GM12875 (cell line): Measurements from ENCODE around the gene ELL3.
A peak's percentile ranks its signal among the peaks of the same experiment; 100 is the strongest.
"Not testable (repeated sequence)": the region's sequence is repeated elsewhere in the genome, so short reads cannot be mapped to it uniquely, and the experiment has no call there.

Experiments
- H3K4me3 ChIP-seq: one replicate; pipeline ENCODE4 v1.5.1; 2011; ENCODE audit warnings: low read depth, low read length, control low read depth
- TF ChIP-seq, protein P1 (sequence below): IDR thresholded peaks from 2 replicates; pipeline ENCODE4 v1.5.1; 2011; ENCODE audit warnings: low read depth, mild to moderate bottlenecking, control low read depth, inconsistent platforms, low read length, moderate library complexity, borderline replicate concordance; ENCODE audit not compliant: insufficient read depth

The ELL3 gene, protein sequence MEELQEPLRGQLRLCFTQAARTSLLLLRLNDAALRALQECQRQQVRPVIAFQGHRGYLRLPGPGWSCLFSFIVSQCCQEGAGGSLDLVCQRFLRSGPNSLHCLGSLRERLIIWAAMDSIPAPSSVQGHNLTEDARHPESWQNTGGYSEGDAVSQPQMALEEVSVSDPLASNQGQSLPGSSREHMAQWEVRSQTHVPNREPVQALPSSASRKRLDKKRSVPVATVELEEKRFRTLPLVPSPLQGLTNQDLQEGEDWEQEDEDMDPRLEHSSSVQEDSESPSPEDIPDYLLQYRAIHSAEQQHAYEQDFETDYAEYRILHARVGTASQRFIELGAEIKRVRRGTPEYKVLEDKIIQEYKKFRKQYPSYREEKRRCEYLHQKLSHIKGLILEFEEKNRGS

DNA sequence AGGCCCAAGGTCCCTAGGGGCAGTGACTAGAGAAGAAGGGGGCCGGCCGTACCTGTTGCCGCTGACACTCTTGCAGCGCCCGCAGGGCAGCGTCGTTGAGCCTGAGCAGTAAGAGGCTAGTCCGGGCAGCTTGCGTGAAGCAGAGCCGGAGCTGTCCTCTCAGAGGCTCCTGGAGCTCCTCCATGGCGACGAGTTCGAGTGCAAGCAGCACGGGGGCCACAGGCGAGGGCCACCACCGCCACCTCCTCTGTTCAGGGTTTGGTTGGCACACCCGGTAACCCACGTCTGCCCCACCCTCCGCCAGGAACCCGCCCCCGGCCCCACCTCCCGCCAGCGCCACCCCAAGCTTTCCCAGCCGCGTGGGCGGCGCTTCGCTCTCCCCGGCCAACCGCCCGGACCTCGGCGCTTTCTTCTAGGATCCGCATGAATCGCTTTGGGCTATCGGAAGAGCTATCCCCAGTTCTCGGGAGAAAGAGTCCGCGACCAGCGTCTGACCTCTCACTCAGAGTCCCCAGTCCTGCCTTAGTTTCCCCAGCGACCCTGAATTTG is at the start of gene ELL3:
Gene ELL3, minus strand, starts transcription at position 249 of the 549 bp plus-strand sequence. Its CDS starts 65 bp downstream, at position 184.
- TF ChIP-seq, protein P1, sequence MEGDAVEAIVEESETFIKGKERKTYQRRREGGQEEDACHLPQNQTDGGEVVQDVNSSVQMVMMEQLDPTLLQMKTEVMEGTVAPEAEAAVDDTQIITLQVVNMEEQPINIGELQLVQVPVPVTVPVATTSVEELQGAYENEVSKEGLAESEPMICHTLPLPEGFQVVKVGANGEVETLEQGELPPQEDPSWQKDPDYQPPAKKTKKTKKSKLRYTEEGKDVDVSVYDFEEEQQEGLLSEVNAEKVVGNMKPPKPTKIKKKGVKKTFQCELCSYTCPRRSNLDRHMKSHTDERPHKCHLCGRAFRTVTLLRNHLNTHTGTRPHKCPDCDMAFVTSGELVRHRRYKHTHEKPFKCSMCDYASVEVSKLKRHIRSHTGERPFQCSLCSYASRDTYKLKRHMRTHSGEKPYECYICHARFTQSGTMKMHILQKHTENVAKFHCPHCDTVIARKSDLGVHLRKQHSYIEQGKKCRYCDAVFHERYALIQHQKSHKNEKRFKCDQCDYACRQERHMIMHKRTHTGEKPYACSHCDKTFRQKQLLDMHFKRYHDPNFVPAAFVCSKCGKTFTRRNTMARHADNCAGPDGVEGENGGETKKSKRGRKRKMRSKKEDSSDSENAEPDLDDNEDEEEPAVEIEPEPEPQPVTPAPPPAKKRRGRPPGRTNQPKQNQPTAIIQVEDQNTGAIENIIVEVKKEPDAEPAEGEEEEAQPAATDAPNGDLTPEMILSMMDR, result no peak
- peak within 1 kb of the TSS; percentile 65 for H3K4me3 ChIP-seq

- TF ChIP-seq, protein P1, result no peak
- no peak overlapping the region for H3K4me3 ChIP-seq
These were observed 49.3 kb upstream of the ELL3 start for GRCh38 chr15:43826029-43826507.

DNA sequence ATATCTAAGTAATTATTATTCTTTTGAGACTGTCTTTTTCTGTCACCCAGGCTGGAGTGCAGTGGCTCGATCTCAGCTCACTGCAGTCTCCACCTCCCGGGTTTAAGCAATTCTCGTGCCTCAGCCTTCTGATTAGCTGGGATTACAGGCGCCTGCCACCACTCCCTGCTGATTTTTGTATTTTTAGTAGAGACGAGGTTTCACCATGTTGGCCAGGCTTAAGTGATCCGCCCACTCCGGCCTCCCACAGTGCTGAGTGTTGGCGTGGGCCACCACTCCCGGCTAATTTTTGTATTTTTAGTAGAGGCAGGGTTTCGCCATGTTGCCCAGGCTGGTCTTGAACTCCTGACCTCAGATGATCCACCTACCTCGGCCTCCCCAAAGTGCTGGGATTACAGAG is 48.5 kb upstream of the ELL3 start:
- H3K4me3 ChIP-seq, result not testable (repeated sequence)

- TF ChIP-seq, protein P1, result no peak
These were observed 47.8 kb upstream of the ELL3 start, which contains the start of gene MFAP1 for GRCh38 chr15:43824302-43825246. TSS of gene MFAP1 (minus strand) at chr15:43824690. CDS start at chr15:43824569, 121 bp downstream.

DNA sequence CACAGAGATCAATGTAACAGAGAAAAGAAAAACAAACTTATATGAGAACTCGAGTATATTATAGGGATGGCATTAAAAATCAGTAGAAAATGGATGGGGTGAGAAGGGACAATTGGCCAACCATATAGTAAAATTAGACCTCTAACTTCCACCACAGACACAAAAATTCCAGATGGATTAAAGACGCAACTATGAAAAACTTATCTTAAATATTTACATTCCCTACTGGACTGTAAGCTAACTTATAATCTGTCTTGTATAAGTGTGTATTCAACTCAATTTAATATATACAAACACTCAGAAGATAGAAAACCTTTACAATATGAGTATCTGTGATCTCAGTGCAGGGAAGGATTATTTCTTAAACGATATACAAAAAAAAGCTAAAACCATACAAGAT is 44.7 kb upstream of the ELL3 start:
- TF ChIP-seq, protein P1, result no peak
- H3K4me3 ChIP-seq, result no peak overlapping the region

More at GRCh38 chr15:43824302-43825246, 47.8 kb upstream of the ELL3 start, which contains the start of gene MFAP1:
- peak within 1 kb of the TSS; percentile 74 for H3K4me3 ChIP-seq

DNA sequence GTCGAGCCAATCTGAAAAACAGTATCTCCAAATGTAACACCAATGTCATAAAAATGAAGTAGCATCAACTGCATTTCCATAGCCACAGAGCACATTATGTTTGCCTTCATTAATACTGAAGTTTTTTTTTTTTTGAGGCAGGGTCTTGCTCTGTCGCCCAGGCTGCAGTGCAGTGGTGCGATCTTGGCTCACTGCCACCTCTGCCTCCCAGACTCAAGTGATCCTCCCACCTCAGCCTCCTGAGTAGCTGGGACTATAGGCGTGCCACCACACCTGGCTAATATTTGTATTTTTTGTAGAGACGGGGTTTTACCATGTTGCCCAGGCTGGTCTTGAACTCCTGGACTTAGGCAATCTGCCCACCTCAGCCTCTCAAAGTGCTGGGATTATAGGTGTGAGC is 38.3 kb upstream of the ELL3 start:
- H3K4me3 ChIP-seq, result not testable (repeated sequence)

DNA sequence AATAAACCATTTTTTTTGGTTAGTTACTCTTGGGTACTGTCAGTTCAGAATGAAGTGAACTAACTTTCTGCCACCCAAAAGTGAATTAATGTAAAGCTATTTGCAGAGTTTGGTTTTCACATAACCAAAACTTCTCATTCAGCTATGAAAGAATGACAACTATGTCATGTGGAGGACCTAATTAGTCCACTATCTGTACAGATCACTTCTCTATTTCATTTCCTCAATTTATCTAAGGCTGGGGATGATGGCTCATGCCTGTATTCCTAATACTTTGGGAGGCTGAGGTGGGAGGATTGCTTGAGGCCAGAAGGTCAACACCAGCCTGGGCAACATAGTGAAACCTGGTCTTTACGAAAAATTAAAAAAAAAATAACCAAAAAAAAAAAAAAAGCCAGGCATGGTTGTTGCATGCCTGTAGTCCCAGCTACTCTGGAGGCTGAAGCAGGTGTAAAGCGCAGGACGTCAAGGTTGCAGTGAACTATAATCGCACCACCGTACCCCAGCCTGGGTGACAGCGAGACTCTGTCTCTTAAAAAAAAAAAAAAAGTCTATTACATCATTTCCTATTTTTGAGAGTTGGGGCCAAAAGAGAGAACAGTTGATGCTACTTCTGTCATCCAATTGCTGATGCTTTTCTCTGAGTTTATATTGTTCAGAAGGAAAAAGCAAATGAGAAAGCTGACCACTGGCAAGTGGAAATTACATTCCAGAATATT is 32.4 kb upstream of the ELL3 start:
- no peak overlapping the region for H3K4me3 ChIP-seq
- TF ChIP-seq, protein P1, result no peak
